ENCODE data around the gene SOD3.
A peak's percentile ranks its signal among the peaks of the same experiment; 100 is the strongest.

SOD3 gene

GRCh38 chr4:24845902-24846301 is 50.5 kb downstream of the SOD3 start:
- no peak for DNase-seq

GRCh38 chr4:24846716-24847115 is 51.3 kb downstream of the SOD3 start:
- DNase-seq: peak; percentile 16

- DNase-seq: no peak
Observed at GRCh38 chr4:24849351-24849750, 54.0 kb downstream of the SOD3 start.

- DNase-seq: no peak
Observed at GRCh38 chr4:24849756-24850155, 54.4 kb downstream of the SOD3 start.
